K562 treated with DMSO at 1 percent for 4 hours (cell line): ENCODE data around the gene CYP4Z1. TPM values are rescaled to one million over a fixed set of nuclear protein-coding genes. Genes with fewer than 3 reads are reported as not detected.

ENCODE experiments used
- total RNA-seq: library from RNA; unstranded; fragments of 300-600 nt; gene quantifications from 2 replicates; pipeline ENCODE4 v1.2.3, GENCODE V29; 2022; ENCODE audit not compliant: insufficient read depth

CYP4Z1 gene, protein sequence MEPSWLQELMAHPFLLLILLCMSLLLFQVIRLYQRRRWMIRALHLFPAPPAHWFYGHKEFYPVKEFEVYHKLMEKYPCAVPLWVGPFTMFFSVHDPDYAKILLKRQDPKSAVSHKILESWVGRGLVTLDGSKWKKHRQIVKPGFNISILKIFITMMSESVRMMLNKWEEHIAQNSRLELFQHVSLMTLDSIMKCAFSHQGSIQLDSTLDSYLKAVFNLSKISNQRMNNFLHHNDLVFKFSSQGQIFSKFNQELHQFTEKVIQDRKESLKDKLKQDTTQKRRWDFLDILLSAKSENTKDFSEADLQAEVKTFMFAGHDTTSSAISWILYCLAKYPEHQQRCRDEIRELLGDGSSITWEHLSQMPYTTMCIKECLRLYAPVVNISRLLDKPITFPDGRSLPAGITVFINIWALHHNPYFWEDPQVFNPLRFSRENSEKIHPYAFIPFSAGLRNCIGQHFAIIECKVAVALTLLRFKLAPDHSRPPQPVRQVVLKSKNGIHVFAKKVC
- not detected in 2 replicates for total RNA-seq

DNA sequence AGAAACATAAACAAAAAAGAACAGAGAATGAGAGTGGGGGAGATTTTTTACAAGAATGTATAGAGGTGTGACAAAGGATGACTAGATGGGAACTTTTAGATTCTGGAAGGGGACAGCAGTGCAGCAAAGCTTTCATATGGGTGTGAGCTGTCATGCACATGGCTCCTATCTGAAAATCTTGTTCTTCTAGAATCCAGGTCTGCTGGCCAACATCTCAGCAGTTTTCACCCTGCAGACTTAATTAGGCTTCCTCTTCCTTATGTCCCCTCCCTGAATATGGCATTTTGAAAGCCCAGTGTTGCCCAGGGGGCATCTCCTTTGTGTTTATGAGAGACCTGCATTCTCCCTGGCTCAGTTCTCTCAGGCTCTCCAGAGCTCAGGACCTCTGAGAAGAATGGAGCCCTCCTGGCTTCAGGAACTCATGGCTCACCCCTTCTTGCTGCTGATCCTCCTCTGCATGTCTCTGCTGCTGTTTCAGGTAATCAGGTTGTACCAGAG lies at the start of gene CYP4Z1:
TSS of gene CYP4Z1 (plus strand) at position 135 of the 498 bp plus-strand sequence. CDS start at position 395, 260 bp downstream.

DNA sequence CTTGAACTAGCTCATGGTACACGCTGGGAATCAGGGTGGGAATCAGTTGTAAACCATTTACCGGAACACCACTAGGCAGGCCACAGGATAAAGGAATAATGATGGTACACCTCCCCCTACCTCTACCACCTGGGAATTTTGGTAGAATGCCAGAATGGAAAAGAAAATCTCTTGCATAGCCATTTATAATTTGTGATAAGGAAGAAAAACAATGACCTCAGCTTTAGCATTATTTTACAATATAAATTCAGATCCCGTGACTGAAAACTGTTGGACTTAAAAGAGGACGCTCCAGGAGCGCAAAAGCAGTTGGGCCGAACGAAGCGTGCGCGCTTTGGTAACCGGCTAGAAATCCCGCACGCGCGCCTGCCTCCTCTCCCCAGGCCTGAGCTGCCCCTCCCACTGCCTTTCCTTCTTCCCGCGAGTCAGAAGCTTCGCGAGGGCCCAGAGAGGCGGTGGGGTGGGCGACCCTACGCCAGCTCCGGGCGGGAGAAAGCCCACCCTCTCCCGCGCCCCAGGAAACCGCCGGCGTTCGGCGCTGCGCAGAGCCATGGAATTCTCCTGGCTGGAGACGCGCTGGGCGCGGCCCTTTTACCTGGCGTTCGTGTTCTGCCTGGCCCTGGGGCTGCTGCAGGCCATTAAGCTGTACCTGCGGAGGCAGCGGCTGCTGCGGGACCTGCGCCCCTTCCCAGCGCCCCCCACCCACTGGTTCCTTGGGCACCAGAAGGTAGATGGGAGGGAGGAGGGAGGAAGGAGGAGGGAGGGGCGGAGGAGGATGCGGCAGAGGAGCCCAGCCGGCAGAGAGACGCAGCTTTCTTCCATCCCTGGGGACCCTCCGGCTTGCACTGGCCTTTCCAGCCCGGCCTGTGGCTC lies 43.5 kb upstream of the CYP4Z1 start, which contains the start of gene CYP4X1:
TSS of gene CYP4X1 (plus strand) at position 402 of the 873 bp plus-strand sequence. CDS start at position 551, 149 bp downstream.

DNA sequence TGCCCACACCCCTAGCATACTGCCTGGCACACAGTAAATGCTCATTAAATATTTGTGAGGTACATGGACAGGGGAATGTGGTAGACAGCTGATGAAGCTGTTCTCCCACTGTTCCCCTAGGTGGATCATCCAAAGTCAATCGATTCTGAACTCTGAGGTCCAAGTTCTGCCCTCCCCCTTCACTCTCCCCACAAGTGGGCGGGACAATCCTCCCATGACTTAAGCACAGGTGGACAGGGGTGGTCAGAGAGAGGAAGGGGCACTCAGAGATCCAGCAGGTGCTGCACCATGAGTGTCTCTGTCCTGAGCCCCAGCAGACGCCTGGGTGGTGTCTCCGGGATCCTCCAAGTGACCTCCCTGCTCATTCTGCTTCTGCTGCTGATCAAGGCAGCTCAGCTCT lies 70.2 kb downstream of the CYP4Z1 start, which contains the start of gene CYP4A22:
TSS of gene CYP4A22 (plus strand) at position 244 of the 400 bp plus-strand sequence. CDS start at position 289, 45 bp downstream.

Other genes starting within 250 kb of the CYP4Z1 start
- not detected in 2 replicates for gene CYP4A11, start 125.8 kb upstream of the CYP4Z1 start, total RNA-seq
- gene CYP4X1, start 43.6 kb upstream of the CYP4Z1 start, total RNA-seq = 0.34 TPM in 1 of 2 replicates, not detected in the other
- not detected in 2 replicates for gene CYP4A22, start 70.2 kb downstream of the CYP4Z1 start, total RNA-seq
- 1.5 TPM in 1 of 2 replicates, not detected in the other for gene PDZK1IP1, start 122.8 kb downstream of the CYP4Z1 start, total RNA-seq
- 22.6 and 82.8 TPM in 2 replicates for gene TAL1, start 165.0 kb downstream of the CYP4Z1 start, total RNA-seq
- 28.3 and 35.1 TPM in 2 replicates for gene STIL, start 246.9 kb downstream of the CYP4Z1 start, total RNA-seq